Stromal cell of bone marrow (primary cell): ENCODE measurements around the gene MED12L.

ENCODE experiments used
- DNase-seq: peaks from one replicate; pipeline ENCODE4 v3.0.0-alpha.2; 2012; ENCODE audit warnings: low read depth

The MED12L gene

GRCh38 chr3:151144016-151144415 is 58.6 kb downstream of the MED12L start:
- no peak for DNase-seq

- no peak for DNase-seq
Observed at GRCh38 chr3:151144760-151145159, 59.3 kb downstream of the MED12L start.

DNA sequence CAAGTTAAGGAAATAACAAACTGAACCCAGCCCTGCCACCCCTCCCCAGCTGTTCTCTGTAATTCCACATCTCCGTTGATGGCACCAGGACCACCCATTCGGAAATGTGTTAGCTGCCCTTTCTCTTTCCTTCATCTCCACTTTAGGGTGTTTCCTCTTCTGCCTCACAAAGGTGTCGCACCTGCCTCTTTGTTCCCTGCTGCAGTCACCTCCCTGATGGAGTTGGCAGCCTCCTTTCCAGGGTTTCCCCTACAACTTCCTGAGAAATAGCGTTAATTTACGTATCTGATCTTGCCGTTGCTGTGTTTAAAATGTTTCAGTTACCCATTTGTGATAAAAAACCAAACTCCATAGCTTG is 60.2 kb downstream of the MED12L start:
- no peak for DNase-seq

GRCh38 chr3:151146071-151146730 is 60.7 kb downstream of the MED12L start:
- peak; percentile 65 for DNase-seq

- DNase-seq = peak; percentile 24
Observed at GRCh38 chr3:151146731-151147091, 61.2 kb downstream of the MED12L start.

- DNase-seq = no peak
Observed at GRCh38 chr3:151147299-151147698, 61.8 kb downstream of the MED12L start.

GRCh38 chr3:151152455-151153079 is 67.1 kb downstream of the MED12L start:
- no peak for DNase-seq

DNA sequence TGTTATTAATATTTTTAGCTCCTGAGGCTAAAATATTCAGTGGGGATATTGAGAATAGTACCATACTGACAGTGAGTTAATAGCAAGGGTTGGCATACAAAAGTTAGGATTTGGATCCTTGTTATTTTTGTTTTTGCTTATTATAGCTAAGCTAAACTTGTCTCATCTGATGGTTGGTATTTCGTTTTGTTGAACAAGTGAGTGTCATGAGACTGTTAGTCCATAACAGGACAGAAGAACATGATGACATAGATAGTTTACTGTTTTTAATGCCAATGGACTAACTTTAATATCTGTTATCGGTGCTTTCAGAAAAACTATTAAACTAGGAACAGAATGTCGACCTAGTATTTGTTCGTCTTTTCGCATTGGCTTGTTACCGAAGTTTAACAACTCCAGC is 69.1 kb downstream of the MED12L start:
- DNase-seq = no peak

GRCh38 chr3:151155409-151156128 is 70.1 kb downstream of the MED12L start:
- no peak for DNase-seq

DNA sequence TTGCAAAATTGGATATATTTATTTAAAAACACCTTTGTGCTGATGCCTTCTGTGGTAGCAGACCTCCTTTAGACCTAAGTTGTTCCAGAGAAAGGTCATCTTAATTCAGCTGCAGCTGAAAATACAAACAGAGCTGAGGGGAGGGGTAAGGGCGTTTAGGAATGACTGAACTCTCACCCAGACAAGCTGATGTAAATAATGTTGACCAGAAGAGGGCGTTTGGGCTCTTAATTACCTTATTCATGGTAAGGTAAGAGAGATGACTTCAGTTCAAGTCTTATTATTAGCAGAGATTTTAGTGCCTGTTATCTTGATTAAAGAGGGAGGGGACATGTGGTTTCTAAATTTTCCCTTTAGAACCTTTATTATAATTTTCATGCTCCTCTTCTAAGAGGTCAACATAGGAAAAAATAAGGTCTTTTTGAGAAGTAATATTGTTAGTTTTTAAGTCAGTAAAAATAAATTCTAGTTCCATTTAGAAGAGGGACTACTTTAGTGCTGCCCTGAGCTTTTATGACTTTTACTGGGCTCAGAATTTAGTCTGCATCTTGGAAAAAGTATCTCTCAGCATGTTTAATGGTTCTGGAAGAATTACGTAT is 71.3 kb downstream of the MED12L start:
- DNase-seq = peak; percentile 20

DNA sequence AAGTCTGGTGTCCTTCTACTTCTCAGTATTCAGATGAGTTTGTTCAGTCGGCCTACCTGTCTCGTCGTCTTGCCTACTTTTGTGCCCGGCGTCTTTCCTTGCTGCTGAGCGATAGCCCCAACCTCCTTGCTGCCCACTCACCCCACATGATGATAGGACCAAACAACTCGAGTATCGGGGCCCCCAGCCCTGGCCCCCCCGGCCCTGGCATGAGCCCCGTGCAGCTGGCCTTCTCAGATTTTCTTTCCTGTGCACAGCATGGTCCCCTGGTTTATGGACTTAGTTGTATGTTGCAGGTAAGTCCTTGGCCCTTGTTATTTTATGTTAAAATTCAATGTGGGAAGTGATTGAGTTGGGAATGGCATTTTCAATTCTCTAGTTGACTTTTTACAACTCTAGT is 74.3 kb downstream of the MED12L start:
- no peak for DNase-seq

DNA sequence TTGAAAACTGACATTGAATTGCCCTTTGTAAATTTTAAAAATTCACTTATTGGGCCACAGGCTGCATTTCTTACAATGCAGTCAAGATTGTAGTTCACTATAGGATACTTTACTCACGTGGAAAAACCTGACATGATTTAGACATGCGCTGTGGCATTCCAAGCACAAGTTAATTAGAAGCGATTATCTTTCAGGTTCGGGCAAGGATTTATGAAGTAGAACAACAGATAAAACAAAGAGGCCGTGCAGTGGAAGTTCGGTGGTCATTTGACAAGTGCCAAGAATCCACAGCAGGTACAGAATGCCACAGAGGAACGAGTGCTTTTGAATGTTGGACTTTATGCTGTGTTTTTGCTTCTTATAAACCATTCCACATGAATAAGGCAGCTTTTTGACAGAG is 79.8 kb downstream of the MED12L start:
- DNase-seq = no peak

GRCh38 chr3:151166161-151166560 is 80.7 kb downstream of the MED12L start:
- DNase-seq = no peak

DNA sequence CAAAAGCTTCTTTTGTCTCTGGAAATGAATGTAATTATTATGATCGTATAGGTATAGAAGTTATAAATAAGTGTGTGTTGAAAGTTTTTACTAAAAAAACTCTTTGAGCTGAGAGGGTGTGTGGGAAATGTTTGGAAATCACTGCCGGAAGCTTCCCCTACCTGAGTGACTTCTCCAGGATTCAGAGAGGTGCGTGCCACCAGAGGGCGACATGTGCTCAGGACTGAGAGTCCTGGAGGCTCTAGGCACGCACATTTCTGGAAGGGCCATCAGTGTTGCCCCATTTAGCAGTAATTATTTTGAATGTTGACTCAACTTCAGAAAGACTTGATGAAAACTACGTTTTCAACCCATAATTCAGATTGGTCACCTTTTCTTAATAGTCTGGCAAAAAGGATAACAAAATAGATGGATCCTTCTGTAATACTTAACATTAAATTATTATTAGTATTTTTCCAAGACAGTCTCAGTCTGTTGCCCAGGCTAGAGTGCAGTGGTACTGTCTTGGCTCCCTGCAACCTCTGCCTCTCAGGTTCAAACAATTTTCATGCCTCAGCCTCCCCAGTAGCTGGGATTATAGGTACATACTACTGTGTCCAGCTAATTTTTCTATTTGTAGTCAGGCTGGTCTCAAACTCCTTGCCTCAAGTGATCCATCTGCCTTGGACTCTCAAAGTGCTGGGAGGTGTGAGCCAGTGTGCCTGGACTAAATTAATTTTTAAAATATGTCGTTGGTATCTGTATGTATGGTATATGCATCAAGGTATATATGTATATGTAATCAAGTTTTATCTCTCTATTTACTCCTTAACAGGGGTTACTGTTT is 83.0 kb downstream of the MED12L start:
- peak; percentile 44 for DNase-seq

DNA sequence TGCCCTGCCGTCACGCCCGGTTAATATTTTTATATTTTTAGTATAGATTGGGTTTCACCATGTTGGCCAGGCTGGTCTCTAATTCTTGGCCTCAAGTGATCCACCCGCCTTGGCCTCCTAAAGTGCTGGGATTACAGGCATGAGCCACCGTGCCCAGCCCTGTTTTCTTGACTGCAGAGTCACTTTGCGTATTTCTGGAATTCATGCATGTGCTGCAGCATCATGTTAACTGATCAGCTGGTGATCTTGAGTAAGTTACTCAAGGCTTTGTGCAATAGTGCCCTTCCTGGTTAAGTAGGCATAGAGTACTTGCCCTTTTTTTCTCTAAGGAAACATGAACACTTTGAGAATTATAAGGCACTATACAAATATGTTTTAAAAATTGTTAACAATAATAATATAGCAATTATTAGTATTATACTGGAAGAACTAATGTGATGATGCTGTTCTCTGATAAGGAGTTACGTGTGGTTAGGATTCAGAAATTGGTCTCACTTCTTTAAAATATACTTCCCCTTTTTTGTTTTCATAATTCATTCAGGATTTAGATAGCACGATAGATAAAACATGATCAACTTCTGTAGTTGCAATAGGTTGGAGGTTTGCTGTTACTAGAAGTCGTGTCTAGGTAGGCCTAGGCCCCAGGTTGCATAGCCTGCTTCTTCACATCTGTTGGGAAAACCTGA is 83.9 kb downstream of the MED12L start:
- no peak for DNase-seq

- peak; percentile 11 for DNase-seq
Observed at GRCh38 chr3:151169948-151170679, 84.7 kb downstream of the MED12L start.

GRCh38 chr3:151171145-151171757 is 85.8 kb downstream of the MED12L start:
- no peak for DNase-seq

GRCh38 chr3:151174351-151174750 is 88.9 kb downstream of the MED12L start:
- no peak for DNase-seq

DNA sequence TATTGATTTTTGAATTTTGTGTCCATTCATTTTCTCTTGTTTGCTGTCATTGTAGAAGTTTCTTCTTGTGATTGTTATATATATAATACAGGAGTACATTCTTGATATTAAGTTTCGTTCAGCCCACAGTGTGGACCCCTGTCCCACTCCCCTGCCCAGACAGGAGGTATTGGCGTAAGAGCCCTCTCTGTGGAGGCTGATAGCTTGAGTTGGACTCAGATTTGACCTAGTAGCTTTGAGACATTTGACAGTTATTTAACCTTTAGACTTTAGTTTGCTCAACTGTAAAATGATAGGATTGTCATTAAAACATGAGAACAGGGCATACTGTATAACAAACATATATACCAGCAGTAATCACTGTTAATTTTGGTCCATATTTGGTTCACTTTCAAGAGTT is 90.5 kb downstream of the MED12L start:
- DNase-seq = no peak

DNA sequence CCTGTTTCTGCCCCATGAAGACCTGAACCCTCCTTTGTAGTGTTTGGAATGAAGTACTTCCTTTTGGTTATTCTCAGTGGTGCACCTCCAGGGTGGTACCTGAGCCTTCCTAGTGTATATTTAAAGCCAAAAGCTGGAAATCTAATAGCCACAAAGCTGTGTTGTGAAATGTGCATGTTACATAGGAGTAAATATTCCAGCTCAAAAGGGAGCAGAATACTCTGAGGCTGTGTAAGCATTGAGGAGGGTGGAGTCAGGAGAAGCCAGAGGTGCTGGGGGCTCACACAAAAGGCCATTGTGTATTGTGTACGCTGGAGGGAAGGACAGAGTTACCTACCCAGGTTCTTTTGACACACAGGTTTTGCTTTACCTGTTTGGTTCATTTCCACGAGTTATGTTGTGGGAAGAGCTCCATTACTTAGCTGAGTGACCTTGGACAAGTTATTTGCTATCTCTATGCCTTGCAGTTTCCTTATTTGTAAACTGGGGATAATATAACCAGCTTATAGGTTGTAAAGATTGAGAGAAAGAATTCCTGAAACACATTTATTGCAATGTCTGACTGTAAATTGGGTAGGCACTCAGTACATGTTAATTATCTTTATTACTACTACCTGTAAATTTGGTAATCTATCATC is 92.9 kb downstream of the MED12L start:
- no peak for DNase-seq
